ENCODE measurements around the gene HOOK1. TPM values are rescaled to one million over a fixed set of nuclear protein-coding genes. Genes with fewer than 3 reads are reported as not detected.

HOOK1 gene
- total and polyA plus RNA-seq, 2 of the 13 experiments (the other 11 are each of a cell fraction or from before 2014, with no cell fraction given): 11.3 to 24.2 TPM

DNA sequence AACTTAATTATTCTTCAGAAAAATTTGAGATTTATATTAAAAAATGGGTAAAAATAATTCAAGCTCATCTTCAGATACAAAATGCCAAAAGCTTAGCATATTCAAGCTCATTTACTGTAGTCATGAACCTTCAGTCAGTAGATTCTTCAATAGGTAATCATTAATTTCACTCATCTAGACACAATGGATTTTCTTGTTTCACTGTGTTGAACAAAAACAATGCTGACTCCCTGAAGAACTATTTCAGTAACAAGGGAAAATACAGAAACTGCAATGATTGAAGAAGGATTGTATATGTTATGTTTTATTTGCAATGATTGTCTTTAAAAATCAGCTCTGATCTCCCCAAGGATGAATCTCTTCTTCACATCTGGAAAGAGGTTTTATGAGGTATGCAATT, 9.2 kb upstream of the HOOK1 start:
- intact Hi-C loops (cut with micrococcal nuclease; ENCODE audit: unreplicated experiment): no loop called here
- no peaks in the 10 kb centered on the region for H3K36me3 ChIP-seq (replicated peaks in 1 of 2; ENCODE audit: control insufficient read depth in 1 of 2, insufficient read depth in 2 of 2, low read length in 2 of 2)
- FAIRE-seq (no peak), ATAC-seq (peak; percentile 36; the same call in 1 of the 3 replicates), DNase-seq (ENCODE audit: low spot score) (peak; percentile 41)
- no peak overlapping the region for H3K4me2 ChIP-seq (ENCODE audit: low read depth, low read length)
- no TSS peak for BruUV-seq (replicated peaks)
- no peak overlapping the region for H3K27ac ChIP-seq (ENCODE audit: extremely low read length, insufficient read depth, low read length)
- no peak overlapping the region for H3K9ac ChIP-seq (ENCODE audit: insufficient read depth, low read depth, low read length)
- no peaks in the 10 kb centered on the region for H3K27me3 ChIP-seq (ENCODE audit: control insufficient read depth in 1 of 2, insufficient read depth in 2 of 2, low read length in 2 of 2)
- no peaks in the 10 kb centered on the region for H4K20me1 ChIP-seq (ENCODE audit: insufficient read depth, low read length)
- no peak overlapping the region for H3K4me3 ChIP-seq (replicated peaks in 1 of 3; ENCODE audit: insufficient read depth in 1 of 3, low read depth in 2 of 3, low read length in 3 of 3)
- no peaks in the 10 kb centered on the region for H3K79me2 ChIP-seq (ENCODE audit: insufficient read depth, low read length)
- ChIA-PET CTCF (ENCODE audit: low intra/inter-chr PET ratio, low total read pairs) (no interaction called here), POLR2A (interaction anchor here (0.7 to 2.0 kb wide), 2 partner anchors 9 to 14 kb away, joined by 3 to 10 read pairs; partner anchors contain the start of gene HOOK1)
- no peak overlapping the region for H2AFZ ChIP-seq (ENCODE audit: low read length)
- in situ Hi-C loops (cut with HindIII; ENCODE audit: extremely low pct_ligation_motif_present, low pct_unique_long_range_greater_than_20kb): no loop called here
- TF ChIP-seq FOXM1 (CRISPR knock-in tag; IDR thresholded peaks at IDR 0.05) (no peak), CEBPG (CRISPR knock-in tag; IDR thresholded peaks at IDR 0.05) (no peak), JUNB (CRISPR knock-in tag; IDR thresholded peaks at IDR 0.05; ENCODE audit: borderline replicate concordance) (no peak), SOX5 (CRISPR knock-in tag; IDR thresholded peaks at IDR 0.05; ENCODE audit: borderline replicate concordance) (peak; percentile 53; the same call in 1 of the 2 replicates), SP140L (CRISPR knock-in tag; IDR thresholded peaks at IDR 0.05; ENCODE audit: borderline replicate concordance) (no peak), SOX13 (IDR thresholded peaks at IDR 0.05) (no peak), SOX13 (CRISPR knock-in tag; conservative IDR thresholded peaks at IDR 0.05 in 1 of 2, IDR thresholded peaks at IDR 0.05 in 1 of 2) (peak in 1 of 2 experiments; percentile 51; a peak in 1 of 4 replicates), ZNF468 (CRISPR knock-in tag; IDR thresholded peaks at IDR 0.05) (no peak), ZNF333 (CRISPR knock-in tag; IDR thresholded peaks at IDR 0.05; ENCODE audit: borderline replicate concordance) (no peak), ZNF451 (CRISPR knock-in tag; IDR thresholded peaks at IDR 0.05) (no peak), ZNF772 (CRISPR knock-in tag; IDR thresholded peaks at IDR 0.05) (no peak)
- H3K4me1 ChIP-seq (ENCODE audit: insufficient read depth, low read length): peaks cover 31% of the 10 kb centered on the region; the same call in 1 of the 2 replicates
- no peaks in the 10 kb centered on the region for H3K9me3 ChIP-seq (ENCODE audit: low read length)

All from HepG2 (cell line).